KMS-11 (cell line): ENCODE measurements around the gene SLC9A5.

Experiments used
- H2AFZ ChIP-seq: fragments of 200-600 bp; sonication (generic); 2 replicates; pipeline ENCODE4 v1.6.1; 2016; ENCODE audit warnings: antibody characterized with exemption, mixed run types, low read depth
- H3K27ac ChIP-seq: fragments of 200-600 bp; sonication (generic); 2 replicates; pipeline ENCODE4 v1.6.1; 2016; ENCODE audit warnings: mild to moderate bottlenecking, mixed run types
- H3K27me3 ChIP-seq: fragments of 200-600 bp; sonication (generic); 2 replicates; pipeline ENCODE4 v1.6.1; 2017; ENCODE audit warnings: mild to moderate bottlenecking, low read depth, mixed run types, moderate library complexity; ENCODE audit not compliant: insufficient read depth
- H3K36me3 ChIP-seq: fragments of 200-600 bp; sonication (generic); 2 replicates; pipeline ENCODE4 v1.6.1; 2017; ENCODE audit warnings: mild to moderate bottlenecking, mixed run types; ENCODE audit not compliant: insufficient read depth
- H3K4me1 ChIP-seq: fragments of 200-600 bp; sonication (generic); 2 replicates; pipeline ENCODE4 v1.6.1; 2016; ENCODE audit warnings: mild to moderate bottlenecking, low read depth, mixed run types; ENCODE audit not compliant: poor library complexity, severe bottlenecking
- H3K4me2 ChIP-seq: fragments of 200-600 bp; sonication (generic); 2 replicates; pipeline ENCODE4 v1.7.0; 2016; ENCODE audit warnings: mild to moderate bottlenecking, mixed run types
- H3K4me3 ChIP-seq: fragments of 200-600 bp; sonication (generic); IDR thresholded peaks from 2 replicates; pipeline ENCODE4 v1.6.1; 2017; ENCODE audit warnings: low read depth, low read length, mixed read lengths; ENCODE audit not compliant: insufficient read depth
- H3K79me2 ChIP-seq: fragments of 200-600 bp; sonication (generic); 2 replicates; pipeline ENCODE4 v1.6.1; 2016; ENCODE audit warnings: low read depth, mixed run types; ENCODE audit not compliant: insufficient read depth
- H3K9ac ChIP-seq: fragments of 200-600 bp; sonication (generic); 2 replicates; pipeline ENCODE4 v1.6.1; 2016; ENCODE audit warnings: mild to moderate bottlenecking, mixed run types
- H4K20me1 ChIP-seq: fragments of 200-600 bp; sonication (generic); 2 replicates; pipeline ENCODE4 v1.6.1; 2016; ENCODE audit warnings: mild to moderate bottlenecking, mixed run types; ENCODE audit not compliant: insufficient read depth
- TF ChIP-seq, protein P1 (sequence below): fragments of 200-600 bp; sonication (generic); conservative IDR thresholded peaks from 2 replicates; pipeline ENCODE4 v1.6.1; 2017; ENCODE audit warnings: low read depth, mild to moderate bottlenecking, antibody characterized with exemption, low read length, moderate library complexity, mixed read lengths

SLC9A5 gene

DNA sequence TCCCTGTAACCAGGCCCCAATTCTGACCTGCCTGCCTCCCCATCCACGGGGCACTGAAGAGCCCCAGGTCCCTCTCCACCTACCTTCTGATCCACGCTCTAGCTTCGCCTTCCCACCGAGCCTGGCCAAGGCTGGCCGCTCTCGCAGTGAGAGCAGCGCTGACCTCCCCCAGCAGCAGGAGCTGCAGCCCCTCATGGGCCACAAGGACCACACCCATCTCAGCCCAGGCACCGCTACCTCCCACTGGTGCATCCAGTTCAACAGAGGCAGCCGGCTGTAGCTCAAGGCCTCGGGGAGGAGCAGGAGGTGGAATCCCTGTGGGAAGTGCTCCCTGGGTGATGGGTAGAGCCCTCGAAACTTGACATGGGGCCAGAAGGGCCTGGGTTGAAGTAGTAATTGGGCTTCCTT, 22.2 kb downstream of the SLC9A5 start:
- Histone ChIP-seq H2AFZ (no peak overlapping the region), H3K4me2 (no peak overlapping the region), H3K79me2 (0 out of 2 replicates have a peak, but pooled peaks cover 2% of the 10 kb centered on the region), H3K27me3 (no peaks in the 10 kb centered on the region), H3K36me3 (no peaks in the 10 kb centered on the region), H3K27ac (no peak overlapping the region), H3K9ac (no peak overlapping the region), H4K20me1 (no peaks in the 10 kb centered on the region), H3K4me3 (no peak overlapping the region), H3K4me1 (peaks cover 10% of the 10 kb centered on the region)
- TF ChIP-seq, protein P1, sequence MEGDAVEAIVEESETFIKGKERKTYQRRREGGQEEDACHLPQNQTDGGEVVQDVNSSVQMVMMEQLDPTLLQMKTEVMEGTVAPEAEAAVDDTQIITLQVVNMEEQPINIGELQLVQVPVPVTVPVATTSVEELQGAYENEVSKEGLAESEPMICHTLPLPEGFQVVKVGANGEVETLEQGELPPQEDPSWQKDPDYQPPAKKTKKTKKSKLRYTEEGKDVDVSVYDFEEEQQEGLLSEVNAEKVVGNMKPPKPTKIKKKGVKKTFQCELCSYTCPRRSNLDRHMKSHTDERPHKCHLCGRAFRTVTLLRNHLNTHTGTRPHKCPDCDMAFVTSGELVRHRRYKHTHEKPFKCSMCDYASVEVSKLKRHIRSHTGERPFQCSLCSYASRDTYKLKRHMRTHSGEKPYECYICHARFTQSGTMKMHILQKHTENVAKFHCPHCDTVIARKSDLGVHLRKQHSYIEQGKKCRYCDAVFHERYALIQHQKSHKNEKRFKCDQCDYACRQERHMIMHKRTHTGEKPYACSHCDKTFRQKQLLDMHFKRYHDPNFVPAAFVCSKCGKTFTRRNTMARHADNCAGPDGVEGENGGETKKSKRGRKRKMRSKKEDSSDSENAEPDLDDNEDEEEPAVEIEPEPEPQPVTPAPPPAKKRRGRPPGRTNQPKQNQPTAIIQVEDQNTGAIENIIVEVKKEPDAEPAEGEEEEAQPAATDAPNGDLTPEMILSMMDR = no peak

DNA sequence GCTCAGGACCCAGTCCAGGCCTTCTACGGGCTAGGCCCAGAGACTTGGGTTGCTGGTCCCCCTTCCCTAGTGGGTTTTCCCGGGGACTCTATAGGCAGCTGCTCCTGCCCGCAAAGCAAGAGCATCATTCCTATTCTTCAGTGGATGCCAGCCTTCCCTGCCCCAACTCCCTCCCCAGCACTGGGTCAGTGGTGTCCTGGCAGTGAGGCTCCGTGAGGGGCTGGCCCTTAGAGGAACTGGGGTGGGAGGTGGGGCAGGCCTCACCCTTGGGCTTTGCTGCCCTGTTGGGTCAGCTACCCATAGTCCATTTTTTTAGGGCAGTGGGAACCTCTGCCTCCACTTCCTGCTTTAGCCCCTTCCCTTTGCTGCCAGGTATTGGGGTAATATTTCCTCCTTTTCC, 22.7 kb downstream of the SLC9A5 start:
- no peaks in the 10 kb centered on the region for H3K27me3 ChIP-seq
- no peaks in the 10 kb centered on the region for H4K20me1 ChIP-seq
- 0 out of 2 replicates have a peak, but pooled peaks cover 5% of the 10 kb centered on the region for H3K79me2 ChIP-seq
- H3K4me2 ChIP-seq = no peak overlapping the region
- TF ChIP-seq, protein P1 = no peak
- no peak overlapping the region for H2AFZ ChIP-seq
- H3K27ac ChIP-seq = no peak overlapping the region
- H3K4me3 ChIP-seq = no peak overlapping the region
- no peak overlapping the region for H3K9ac ChIP-seq
- H3K36me3 ChIP-seq = no peaks in the 10 kb centered on the region
- H3K4me1 ChIP-seq = peaks cover 15% of the 10 kb centered on the region

- Histone ChIP-seq H3K4me3 (no peak overlapping the region), H3K27me3 (no peaks in the 10 kb centered on the region), H3K4me1 (peaks cover 33% of the 10 kb centered on the region), H3K79me2 (peaks cover 21% of the 10 kb centered on the region), H3K27ac (no peak overlapping the region), H2AFZ (no peak overlapping the region), H3K4me2 (no peak overlapping the region), H3K9ac (no peak overlapping the region), H4K20me1 (no peaks in the 10 kb centered on the region), H3K36me3 (no peaks in the 10 kb centered on the region)
- TF ChIP-seq, protein P1 = no peak
Observed at GRCh38 chr16:67275321-67275720, 26.5 kb downstream of the SLC9A5 start.

GRCh38 chr16:67277294-67277998, 28.7 kb downstream of the SLC9A5 start:
- peak overlapping the region; percentile 79 for H3K9ac ChIP-seq
- no peak overlapping the region for H2AFZ ChIP-seq
- peak overlapping the region; percentile 83 for H3K4me2 ChIP-seq
- peaks cover 21% of the 10 kb centered on the region for H3K79me2 ChIP-seq
- TF ChIP-seq, protein P1 = no peak
- no peaks in the 10 kb centered on the region for H3K36me3 ChIP-seq
- peak overlapping the region; percentile 56 for H3K27ac ChIP-seq
- H3K27me3 ChIP-seq = no peaks in the 10 kb centered on the region
- H3K4me1 ChIP-seq = peaks cover 37% of the 10 kb centered on the region
- H4K20me1 ChIP-seq = no peaks in the 10 kb centered on the region
- no peak overlapping the region for H3K4me3 ChIP-seq
